ENCODE data around the gene PIGB.

- no peak for TF ChIP-seq POLR2A (IDR thresholded peaks at IDR 0.05; ENCODE audit: low read length)
- no peak for TF ChIP-seq GATA1 (IDR thresholded peaks at IDR 0.05; ENCODE audit: low read depth, low read length)
Measured at GRCh38 chr15:55277116-55277564, 41.9 kb upstream of the PIGB start.
